ENCODE results near the gene SLIT3.

Gene SLIT3

GRCh38 chr5:168712280-168712924 is 588.5 kb downstream of the SLIT3 start:
- no peak for DNase-seq (ENCODE audit: low spot score)

- DNase-seq (ENCODE audit: low spot score): no peak
Measured at GRCh38 chr5:168710706-168711105, 590.2 kb downstream of the SLIT3 start.

GRCh38 chr5:168707716-168708695 is 592.9 kb downstream of the SLIT3 start:
- no peak for DNase-seq (ENCODE audit: low spot score)

GRCh38 chr5:168706655-168707069 is 594.3 kb downstream of the SLIT3 start:
- DNase-seq (ENCODE audit: low spot score): peak; percentile 57

GRCh38 chr5:168705321-168705720 is 595.6 kb downstream of the SLIT3 start:
- no peak for DNase-seq (ENCODE audit: low spot score)

GRCh38 chr5:168702511-168702910 is 598.4 kb downstream of the SLIT3 start:
- DNase-seq (ENCODE audit: low spot score): no peak

GRCh38 chr5:168701641-168702040 is 599.3 kb downstream of the SLIT3 start:
- no peak for DNase-seq (ENCODE audit: low spot score)

GRCh38 chr5:168699002-168699401 is 601.9 kb downstream of the SLIT3 start:
- DNase-seq (ENCODE audit: low spot score): no peak

- DNase-seq (ENCODE audit: low spot score): no peak
Measured at GRCh38 chr5:168697034-168697720, 603.8 kb downstream of the SLIT3 start.

- DNase-seq (ENCODE audit: low spot score): no peak
Measured at GRCh38 chr5:168696611-168697010, 604.3 kb downstream of the SLIT3 start.

- no peak for DNase-seq (ENCODE audit: low spot score)
Measured at GRCh38 chr5:168695301-168695835, 605.6 kb downstream of the SLIT3 start.

- no peak for DNase-seq (ENCODE audit: low spot score)
Measured at GRCh38 chr5:168694289-168694688, 606.6 kb downstream of the SLIT3 start.

GRCh38 chr5:168693883-168694282 is 607.1 kb downstream of the SLIT3 start:
- no peak for DNase-seq (ENCODE audit: low spot score)

- DNase-seq (ENCODE audit: low spot score): no peak
Measured at GRCh38 chr5:168693297-168693696, 607.6 kb downstream of the SLIT3 start.

GRCh38 chr5:168691891-168692290 is 609.0 kb downstream of the SLIT3 start:
- DNase-seq (ENCODE audit: low spot score): no peak

- DNase-seq (ENCODE audit: low spot score): no peak
Measured at GRCh38 chr5:168689260-168689659, 611.7 kb downstream of the SLIT3 start.

- no peak for DNase-seq (ENCODE audit: low spot score)
Measured at GRCh38 chr5:168686837-168687236, 614.1 kb downstream of the SLIT3 start.

- no peak for DNase-seq (ENCODE audit: low spot score)
Measured at GRCh38 chr5:168685566-168685965, 615.4 kb downstream of the SLIT3 start.

GRCh38 chr5:168683927-168684295 is 617.0 kb downstream of the SLIT3 start:
- no peak for DNase-seq (ENCODE audit: low spot score)

GRCh38 chr5:168683247-168683926 is 617.6 kb downstream of the SLIT3 start:
- no peak for DNase-seq (ENCODE audit: low spot score)

- no peak for DNase-seq (ENCODE audit: low spot score)
Measured at GRCh38 chr5:168681556-168682183, 619.3 kb downstream of the SLIT3 start.

Data from SK-N-DZ (cell line).